Stimulated activated naive CD4-positive, alpha-beta T cell treated with Interleukin-2 at 50 U/mL for 16 hours (primary cell): ENCODE results near the gene HINFP.
A peak's percentile ranks its signal among the peaks of the same experiment; 100 is the strongest.
"Not testable (repeated sequence)": the region's sequence is repeated elsewhere in the genome, so short reads cannot be mapped to it uniquely, and the experiment has no call there.

Experiments
- DNase-seq: peaks from one replicate; lab custom pipeline; 2025; lab: John Stamatoyannopoulos, UW

HINFP gene

GRCh38 chr11:119117004-119117706 is 4.2 kb upstream of the HINFP start:
- no peak for DNase-seq

- no peak for DNase-seq
These were observed 3.2 kb upstream of the HINFP start for GRCh38 chr11:119118227-119118626.

GRCh38 chr11:119118946-119119345 is 2.4 kb upstream of the HINFP start:
- DNase-seq: no peak

- no peak for DNase-seq
These were observed 757 bp upstream of the HINFP start for GRCh38 chr11:119120639-119121007.

GRCh38 chr11:119121811-119122124 is 388 bp downstream of the HINFP start:
- no peak for DNase-seq

GRCh38 chr11:119125821-119126220 is 4.4 kb downstream of the HINFP start:
- no peak for DNase-seq

- DNase-seq: no peak
These were observed 5.4 kb downstream of the HINFP start for GRCh38 chr11:119126675-119127268.

GRCh38 chr11:119130662-119131061 is 9.3 kb downstream of the HINFP start:
- no peak for DNase-seq

- DNase-seq: no peak
These were observed 13.1 kb downstream of the HINFP start for GRCh38 chr11:119134389-119134978.

GRCh38 chr11:119139276-119139675 is 17.9 kb downstream of the HINFP start:
- DNase-seq: not testable (repeated sequence)

- DNase-seq: no peak
These were observed 23.6 kb downstream of the HINFP start for GRCh38 chr11:119144825-119145486.

- DNase-seq: no peak
These were observed 24.2 kb downstream of the HINFP start for GRCh38 chr11:119145551-119145950.

GRCh38 chr11:119147604-119148333 is 26.4 kb downstream of the HINFP start:
- no peak for DNase-seq

GRCh38 chr11:119148720-119149017 is 27.3 kb downstream of the HINFP start:
- no peak for DNase-seq

- DNase-seq: peak; percentile 10
These were observed 27.8 kb downstream of the HINFP start, which contains the start of gene ABCG4 for GRCh38 chr11:119149018-119149785. TSS of gene ABCG4 (plus strand) at chr11:119149052. CDS start at chr11:119149966, 914 bp downstream.

GRCh38 chr11:119149786-119150275 is 28.5 kb downstream of the HINFP start:
- no peak for DNase-seq

- DNase-seq: no peak
These were observed 30.7 kb downstream of the HINFP start for GRCh38 chr11:119152043-119152442.

GRCh38 chr11:119152604-119153003 is 31.2 kb downstream of the HINFP start:
- no peak for DNase-seq

GRCh38 chr11:119153049-119153818 is 31.9 kb downstream of the HINFP start:
- no peak for DNase-seq

GRCh38 chr11:119154178-119154577 is 32.8 kb downstream of the HINFP start:
- no peak for DNase-seq
